ACC112 (cell line): Measurements from ENCODE around the gene UBD.

Experiments
- H2AFZ ChIP-seq: fragments of 200-600 bp; sonication (generic); one replicate; pipeline ENCODE4 v1.6.0; 2017; ENCODE audit warnings: antibody characterized with exemption, low read length; ENCODE audit not compliant: unreplicated experiment
- H3K27ac ChIP-seq: fragments of 200-600 bp; sonication (generic); 2 replicates; pipeline ENCODE4 v1.5.1; 2014; ENCODE audit warnings: low read depth, mild to moderate bottlenecking, antibody characterized with exemption, low read length, moderate library complexity
- H3K27me3 ChIP-seq: fragments of 200-600 bp; sonication (generic); 2 replicates; pipeline ENCODE4 v1.6.1; 2014; ENCODE audit warnings: mild to moderate bottlenecking, antibody characterized with exemption, low read length, moderate library complexity, mixed read lengths; ENCODE audit not compliant: insufficient read depth
- H3K36me3 ChIP-seq: fragments of 200-600 bp; sonication (generic); 2 replicates; pipeline ENCODE4 v1.6.1; 2016; ENCODE audit warnings: mild to moderate bottlenecking, antibody characterized with exemption, low read length, moderate library complexity, mixed read lengths; ENCODE audit not compliant: insufficient read depth
- H3K4me1 ChIP-seq: fragments of 200-600 bp; sonication (generic); one replicate; pipeline ENCODE4 v1.6.1; 2016; ENCODE audit warnings: low read length, mixed read lengths; ENCODE audit not compliant: insufficient read depth, unreplicated experiment, control insufficient read depth
- H3K4me3 ChIP-seq: fragments of 200-600 bp; sonication (generic); 2 replicates; pipeline ENCODE4 v1.5.1; 2014; ENCODE audit warnings: mild to moderate bottlenecking, low read depth, low read length
- H3K79me2 ChIP-seq: fragments of 200-600 bp; sonication (generic); one replicate; pipeline ENCODE4 v1.6.0; 2016; ENCODE audit warnings: low read length; ENCODE audit not compliant: control insufficient read depth, unreplicated experiment, insufficient read depth

The UBD gene

GRCh38 chr6:29521006-29521680 is 38.4 kb downstream of the UBD start:
- no peaks in the 10 kb centered on the region for H3K36me3 ChIP-seq
- H2AFZ ChIP-seq, result no peak overlapping the region
- no peak overlapping the region for H3K4me3 ChIP-seq
- H3K27me3 ChIP-seq, result no peaks in the 10 kb centered on the region
- no peaks in the 10 kb centered on the region for H3K79me2 ChIP-seq
- H3K4me1 ChIP-seq, result no peaks in the 10 kb centered on the region
- no peak overlapping the region for H3K27ac ChIP-seq

- no peaks in the 10 kb centered on the region for H3K36me3 ChIP-seq
- H2AFZ ChIP-seq, result no peak overlapping the region
- no peaks in the 10 kb centered on the region for H3K4me1 ChIP-seq
Measured at GRCh38 chr6:29520232-29520631, 39.3 kb downstream of the UBD start.

GRCh38 chr6:29519291-29520010 is 40.1 kb downstream of the UBD start:
- Histone ChIP-seq H3K79me2 (no peaks in the 10 kb centered on the region), H3K36me3 (no peaks in the 10 kb centered on the region), H3K27ac (no peak overlapping the region), H3K4me3 (no peak overlapping the region), H2AFZ (no peak overlapping the region), H3K27me3 (no peaks in the 10 kb centered on the region), H3K4me1 (no peaks in the 10 kb centered on the region)

More at GRCh38 chr6:29520232-29520631, 39.3 kb downstream of the UBD start:
- no peak overlapping the region for H3K27ac ChIP-seq
- H3K79me2 ChIP-seq, result no peaks in the 10 kb centered on the region
- H3K27me3 ChIP-seq, result no peaks in the 10 kb centered on the region
- H3K4me3 ChIP-seq, result no peak overlapping the region

GRCh38 chr6:29517728-29518440 is 41.6 kb downstream of the UBD start:
- Histone ChIP-seq H3K27ac (no peak overlapping the region), H3K4me3 (no peak overlapping the region)

GRCh38 chr6:29517245-29517644 is 42.3 kb downstream of the UBD start:
- Histone ChIP-seq H3K36me3 (no peaks in the 10 kb centered on the region), H3K27me3 (no peaks in the 10 kb centered on the region)

More at GRCh38 chr6:29517728-29518440, 41.6 kb downstream of the UBD start:
- no peak overlapping the region for H2AFZ ChIP-seq
- H3K79me2 ChIP-seq, result no peaks in the 10 kb centered on the region
- no peaks in the 10 kb centered on the region for H3K4me1 ChIP-seq
- no peaks in the 10 kb centered on the region for H3K27me3 ChIP-seq
- H3K36me3 ChIP-seq, result no peaks in the 10 kb centered on the region

GRCh38 chr6:29516108-29516507 is 43.4 kb downstream of the UBD start:
- H3K27ac ChIP-seq, result no peak overlapping the region
- no peaks in the 10 kb centered on the region for H3K4me1 ChIP-seq
- H3K36me3 ChIP-seq, result no peaks in the 10 kb centered on the region
- no peaks in the 10 kb centered on the region for H3K27me3 ChIP-seq
- no peak overlapping the region for H3K4me3 ChIP-seq
- H3K79me2 ChIP-seq, result no peaks in the 10 kb centered on the region
- H2AFZ ChIP-seq, result no peak overlapping the region

More at GRCh38 chr6:29517245-29517644, 42.3 kb downstream of the UBD start:
- no peak overlapping the region for H2AFZ ChIP-seq
- H3K4me1 ChIP-seq, result no peaks in the 10 kb centered on the region
- H3K79me2 ChIP-seq, result no peaks in the 10 kb centered on the region
- H3K4me3 ChIP-seq, result no peak overlapping the region
- no peak overlapping the region for H3K27ac ChIP-seq

GRCh38 chr6:29510746-29511300 is 48.7 kb downstream of the UBD start:
- Histone ChIP-seq H3K27ac (no peak overlapping the region), H2AFZ (no peak overlapping the region)

GRCh38 chr6:29510202-29510601 is 49.3 kb downstream of the UBD start:
- no peak overlapping the region for H3K4me3 ChIP-seq
- no peaks in the 10 kb centered on the region for H3K79me2 ChIP-seq
- no peaks in the 10 kb centered on the region for H3K27me3 ChIP-seq
- no peak overlapping the region for H3K27ac ChIP-seq
- no peak overlapping the region for H2AFZ ChIP-seq
- H3K4me1 ChIP-seq, result no peaks in the 10 kb centered on the region
- no peaks in the 10 kb centered on the region for H3K36me3 ChIP-seq

More at GRCh38 chr6:29510746-29511300, 48.7 kb downstream of the UBD start:
- Histone ChIP-seq H3K4me3 (no peak overlapping the region), H3K4me1 (no peaks in the 10 kb centered on the region), H3K79me2 (no peaks in the 10 kb centered on the region), H3K27me3 (no peaks in the 10 kb centered on the region), H3K36me3 (no peaks in the 10 kb centered on the region)

GRCh38 chr6:29509711-29510110 is 49.8 kb downstream of the UBD start:
- Histone ChIP-seq H3K27ac (no peak overlapping the region), H3K27me3 (no peaks in the 10 kb centered on the region), H2AFZ (no peak overlapping the region), H3K4me3 (no peak overlapping the region), H3K36me3 (no peaks in the 10 kb centered on the region), H3K4me1 (no peaks in the 10 kb centered on the region), H3K79me2 (no peaks in the 10 kb centered on the region)

GRCh38 chr6:29509239-29509638 is 50.3 kb downstream of the UBD start:
- no peaks in the 10 kb centered on the region for H3K4me1 ChIP-seq
- H3K4me3 ChIP-seq, result no peak overlapping the region
- no peaks in the 10 kb centered on the region for H3K79me2 ChIP-seq
- H3K27me3 ChIP-seq, result no peaks in the 10 kb centered on the region
- H3K36me3 ChIP-seq, result no peaks in the 10 kb centered on the region
- H3K27ac ChIP-seq, result no peak overlapping the region
- H2AFZ ChIP-seq, result no peak overlapping the region
